ENCODE results near the gene SOX15.
A peak's percentile ranks its signal among the peaks of the same experiment; 100 is the strongest.

Gene SOX15

GRCh38 chr17:7576432-7576937 lies 13.4 kb downstream of the SOX15 start:
- no peak for DNase-seq

GRCh38 chr17:7575959-7576358 lies 13.9 kb downstream of the SOX15 start:
- DNase-seq: no peak

- DNase-seq: no peak
These were observed 14.4 kb downstream of the SOX15 start for GRCh38 chr17:7575481-7575883.

GRCh38 chr17:7574176-7574953 lies 15.5 kb downstream of the SOX15 start:
- no peak for DNase-seq

- peak; percentile 91 for DNase-seq
These were observed 16.4 kb downstream of the SOX15 start for GRCh38 chr17:7573324-7574080.

GRCh38 chr17:7572588-7573323 lies 17.1 kb downstream of the SOX15 start:
- DNase-seq: peak; percentile 100

GRCh38 chr17:7572338-7572587 lies 17.6 kb downstream of the SOX15 start:
- DNase-seq: no peak

GRCh38 chr17:7570351-7570750 lies 19.5 kb downstream of the SOX15 start:
- DNase-seq: no peak

GRCh38 chr17:7569571-7569970 lies 20.3 kb downstream of the SOX15 start:
- DNase-seq: no peak

- DNase-seq: no peak
These were observed 26.6 kb downstream of the SOX15 start for GRCh38 chr17:7563115-7563869.

GRCh38 chr17:7562208-7562605 lies 27.7 kb downstream of the SOX15 start:
- no peak for DNase-seq

GRCh38 chr17:7561589-7562207 lies 28.2 kb downstream of the SOX15 start, which contains the start of gene SENP3:
Gene SENP3, plus strand, starts transcription at chr17:7561919. Its CDS starts 1,158 bp downstream, at chr17:7563077.
- peak; percentile 92 for DNase-seq

GRCh38 chr17:7561028-7561575 lies 28.8 kb downstream of the SOX15 start:
- DNase-seq: peak; percentile 90

- DNase-seq: peak; percentile 70
These were observed 29.5 kb downstream of the SOX15 start for GRCh38 chr17:7560172-7561027.

- DNase-seq: no peak
These were observed 30.3 kb downstream of the SOX15 start for GRCh38 chr17:7559320-7560171.

GRCh38 chr17:7558544-7559319 lies 31.2 kb downstream of the SOX15 start, which contains the start of gene TNFSF13:
Gene TNFSF13, plus strand, starts transcription at chr17:7558750. Its CDS starts 290 bp downstream, at chr17:7559040.
- no peak for DNase-seq

GRCh38 chr17:7557775-7558543 lies 31.9 kb downstream of the SOX15 start:
- no peak for DNase-seq

- no peak for DNase-seq
These were observed 32.6 kb downstream of the SOX15 start for GRCh38 chr17:7557147-7557764.

All from activated naive CD4-positive, alpha-beta T cell treated with Interleukin-2 at 50 U/mL for 16 hours (primary cell).